ENCODE measurements around the gene HCAR1.
A peak's percentile ranks its signal among the peaks of the same experiment; 100 is the strongest.
"Not testable (repeated sequence)": the region's sequence is repeated elsewhere in the genome, so short reads cannot be mapped to it uniquely, and the experiment has no call there.

The HCAR1 gene, protein sequence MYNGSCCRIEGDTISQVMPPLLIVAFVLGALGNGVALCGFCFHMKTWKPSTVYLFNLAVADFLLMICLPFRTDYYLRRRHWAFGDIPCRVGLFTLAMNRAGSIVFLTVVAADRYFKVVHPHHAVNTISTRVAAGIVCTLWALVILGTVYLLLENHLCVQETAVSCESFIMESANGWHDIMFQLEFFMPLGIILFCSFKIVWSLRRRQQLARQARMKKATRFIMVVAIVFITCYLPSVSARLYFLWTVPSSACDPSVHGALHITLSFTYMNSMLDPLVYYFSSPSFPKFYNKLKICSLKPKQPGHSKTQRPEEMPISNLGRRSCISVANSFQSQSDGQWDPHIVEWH

DNA sequence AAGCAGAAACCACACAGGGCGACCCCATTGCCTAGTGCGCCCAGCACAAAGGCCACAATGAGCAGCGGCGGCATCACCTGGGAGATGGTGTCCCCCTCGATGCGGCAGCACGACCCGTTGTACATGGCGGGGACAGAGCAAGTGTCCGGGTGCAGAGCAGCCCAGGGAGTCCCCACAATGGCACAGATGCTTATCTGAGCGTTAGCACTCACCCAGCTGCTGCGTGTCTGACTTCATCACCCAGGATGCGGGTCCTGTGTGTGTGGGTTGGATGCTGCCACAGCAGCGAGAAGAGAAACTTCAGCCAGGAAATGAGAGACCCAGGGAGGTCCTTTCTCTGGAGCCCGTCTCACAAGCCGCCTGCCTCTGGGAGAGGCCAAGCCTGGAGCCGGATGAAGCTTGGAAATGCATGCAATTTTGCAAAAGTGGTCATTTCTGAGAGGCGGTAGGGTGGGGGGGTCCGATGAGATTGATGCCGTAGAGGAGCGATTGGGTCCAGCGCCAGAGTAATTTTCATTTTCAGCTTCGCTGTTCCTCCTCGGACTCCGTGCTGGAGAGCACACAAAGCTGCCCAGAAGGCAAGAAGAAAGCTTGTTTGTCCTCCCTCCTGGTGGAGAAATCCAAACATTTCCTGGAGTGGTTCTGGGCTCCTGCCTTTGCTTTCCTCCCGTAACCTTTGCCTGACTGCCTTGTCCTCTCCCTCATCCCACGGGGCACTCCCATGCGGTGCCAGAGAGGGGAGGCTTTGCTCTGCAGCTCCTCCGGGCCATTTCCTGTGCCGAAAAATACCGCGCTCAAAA is at the start of gene HCAR1:
Gene HCAR1 (minus strand): TSS at position 630 of the 800 bp plus-strand sequence. CDS start 505 bp downstream, at position 125.
- DNase-seq, result no peak

DNA sequence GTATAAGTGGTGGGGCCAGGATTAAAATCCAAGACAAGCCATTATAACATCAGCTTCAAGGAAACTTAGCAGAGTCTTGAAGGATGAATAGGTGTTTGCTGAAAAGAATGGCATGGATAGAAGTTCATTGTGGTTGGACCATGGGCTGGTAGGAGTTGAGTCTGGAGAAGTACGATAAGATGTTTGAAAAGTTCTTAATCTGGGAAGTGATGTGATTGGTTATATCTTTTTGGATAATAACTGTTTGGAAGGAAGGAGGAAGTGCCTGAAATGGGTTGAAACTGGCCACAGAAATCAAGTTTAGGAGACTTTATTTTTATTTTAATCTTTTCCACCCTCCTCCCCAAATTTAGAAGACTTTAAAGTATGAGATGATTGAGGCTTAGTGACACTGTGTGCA is 26.9 kb upstream of the HCAR1 start:
- DNase-seq, result no peak

DNA sequence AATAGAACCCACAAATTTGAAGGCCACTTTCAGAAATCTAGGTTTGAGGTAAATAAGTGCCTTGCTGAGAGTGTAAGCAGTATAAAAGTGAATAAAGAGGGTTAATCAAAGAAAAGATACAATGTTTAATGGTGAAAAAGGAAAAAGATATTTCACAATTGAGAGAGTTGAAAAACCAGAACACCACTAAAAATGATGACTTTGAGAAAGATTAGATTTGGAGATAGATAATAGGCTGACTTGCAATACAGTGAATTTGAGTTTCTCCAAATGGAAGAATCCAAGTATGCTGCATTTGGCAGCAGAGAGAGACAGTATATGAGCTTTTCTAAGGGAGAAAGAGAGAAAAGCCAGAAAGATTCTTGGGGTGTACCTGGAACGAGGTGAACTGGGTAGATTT is 24.1 kb upstream of the HCAR1 start:
- no peak for DNase-seq

DNA sequence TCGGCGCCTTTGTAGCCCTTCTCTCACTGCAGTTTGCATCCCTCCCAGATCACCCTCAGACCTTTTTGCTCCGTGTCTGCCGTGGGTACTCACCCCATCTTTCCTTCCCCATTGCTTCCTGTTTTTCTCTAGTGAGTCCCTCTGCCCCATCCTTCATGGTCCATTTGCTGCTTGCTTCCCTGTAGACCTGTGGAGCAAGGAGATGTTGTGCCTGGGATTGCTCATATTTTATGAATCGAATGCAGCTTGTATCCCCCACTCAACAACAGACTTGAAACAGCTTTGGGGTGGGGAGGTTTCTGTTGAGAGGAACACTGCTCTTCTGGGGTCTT is 22.6 kb upstream of the HCAR1 start:
- DNase-seq, result no peak

DNA sequence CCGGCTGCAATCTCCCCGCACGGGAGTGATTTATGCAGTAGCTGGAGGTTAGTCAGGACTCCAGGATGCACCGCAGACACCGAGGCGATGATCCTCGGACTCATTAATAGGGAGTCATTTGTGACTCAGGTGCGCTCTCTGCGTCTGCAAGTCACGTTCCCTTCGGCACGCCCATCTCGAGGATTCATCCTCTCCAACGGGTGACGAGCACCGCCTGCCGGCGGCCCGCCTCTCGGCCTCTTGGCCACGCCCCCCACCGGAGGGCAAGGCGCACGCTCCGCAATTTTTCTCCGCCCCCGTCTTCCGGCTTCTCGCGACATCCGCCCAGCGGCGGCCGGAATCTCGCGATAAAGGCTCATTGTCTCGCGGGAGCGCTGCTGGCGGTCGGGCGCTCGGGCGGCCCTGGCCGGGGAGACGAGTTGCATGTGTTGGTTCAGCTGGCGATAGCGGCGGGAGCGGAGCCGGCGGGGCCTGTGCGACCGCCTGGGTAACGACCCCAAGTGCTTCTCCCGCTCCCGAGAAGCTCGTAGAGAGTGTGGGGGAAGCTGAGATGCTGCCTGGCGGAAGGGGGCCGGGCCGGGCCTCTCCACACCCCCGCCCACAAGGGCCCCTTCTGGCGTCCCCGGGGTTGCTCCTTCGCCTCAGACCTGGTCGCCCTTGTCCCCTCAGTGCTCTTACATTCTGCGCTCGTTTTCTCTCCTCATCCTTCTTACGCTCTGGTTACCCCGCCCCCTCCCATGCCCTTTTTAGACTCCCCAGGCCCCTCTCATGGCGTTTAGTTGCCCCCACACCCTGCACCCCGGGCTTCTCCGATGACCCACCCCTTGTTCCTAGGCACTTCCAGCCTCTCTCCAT is 22.0 kb upstream of the HCAR1 start, which contains the start of gene DENR:
Gene DENR (plus strand): TSS at position 361 of the 855 bp plus-strand sequence. CDS start 878 bp downstream, outside the sequence.
- DNase-seq, result peak; percentile 90

DNA sequence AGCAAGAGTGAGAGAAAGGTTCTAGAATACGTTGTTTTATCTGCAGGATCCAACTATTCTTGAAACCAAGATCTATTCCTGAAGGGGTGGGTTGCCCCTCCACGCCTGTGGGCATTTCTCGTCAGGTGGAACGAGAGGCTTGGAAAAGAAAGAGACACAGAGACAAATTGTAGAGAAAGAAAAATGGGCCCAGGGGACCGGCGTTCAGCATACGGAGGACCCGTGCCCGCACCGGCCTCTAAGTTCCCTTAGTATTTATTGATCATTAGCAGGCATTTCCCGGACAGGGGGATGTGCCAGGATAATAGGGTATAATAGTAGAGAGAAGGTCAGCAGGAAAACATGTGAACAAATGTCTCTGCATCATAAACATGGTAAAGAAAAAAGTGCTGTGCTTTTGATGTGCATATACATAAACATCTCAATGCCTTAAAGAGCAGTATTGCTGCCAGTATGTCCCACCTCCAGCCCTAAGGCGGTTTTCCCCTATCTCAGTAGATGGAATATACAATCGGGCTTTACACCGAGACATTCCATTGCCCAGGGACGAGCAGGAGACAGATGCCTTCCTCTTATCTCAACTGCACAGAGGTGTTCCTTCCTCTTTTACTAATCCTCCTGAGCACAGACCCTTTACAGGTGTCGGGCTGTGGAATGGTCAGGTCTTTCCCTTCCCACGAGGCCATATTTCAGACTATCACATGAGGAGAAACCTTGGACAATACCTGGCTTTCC is 20.3 kb upstream of the HCAR1 start:
- DNase-seq, result not testable (repeated sequence)

DNA sequence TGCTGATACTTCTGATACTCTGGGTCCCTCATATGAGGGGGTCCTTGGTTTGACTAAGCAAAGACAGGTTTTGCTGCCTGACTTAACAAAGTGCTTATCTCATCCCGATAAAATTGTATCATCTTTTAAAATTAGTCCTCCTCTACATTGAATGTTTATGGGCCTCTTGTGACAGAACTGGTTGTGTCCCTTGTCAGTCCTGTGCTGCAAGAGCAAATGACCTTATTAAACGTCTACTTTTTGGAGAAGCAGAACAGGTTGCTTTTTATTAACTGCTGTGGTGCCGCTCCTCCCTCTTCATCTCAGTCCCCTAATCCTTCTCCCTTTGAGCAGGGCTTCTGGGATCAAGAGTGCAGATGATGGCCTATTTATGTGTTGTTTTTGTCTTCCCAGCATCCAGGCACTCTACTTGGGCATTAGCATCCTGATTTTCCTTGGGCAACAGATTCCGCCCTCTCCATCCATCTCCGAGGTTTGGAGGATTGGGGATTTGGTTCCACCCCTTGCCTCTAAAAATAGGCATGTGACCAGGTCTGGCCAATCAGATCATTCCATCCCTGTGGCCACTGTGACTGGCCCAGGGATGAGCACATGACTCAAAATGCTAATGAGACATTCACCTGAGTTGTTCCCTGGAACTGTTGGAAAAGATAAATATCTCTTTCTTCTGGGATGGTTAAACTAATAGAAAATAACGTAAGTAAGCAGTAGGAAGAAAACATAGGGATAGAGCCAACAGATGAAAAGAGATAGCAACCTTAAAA is 19.1 kb upstream of the HCAR1 start:
- DNase-seq, result no peak

DNA sequence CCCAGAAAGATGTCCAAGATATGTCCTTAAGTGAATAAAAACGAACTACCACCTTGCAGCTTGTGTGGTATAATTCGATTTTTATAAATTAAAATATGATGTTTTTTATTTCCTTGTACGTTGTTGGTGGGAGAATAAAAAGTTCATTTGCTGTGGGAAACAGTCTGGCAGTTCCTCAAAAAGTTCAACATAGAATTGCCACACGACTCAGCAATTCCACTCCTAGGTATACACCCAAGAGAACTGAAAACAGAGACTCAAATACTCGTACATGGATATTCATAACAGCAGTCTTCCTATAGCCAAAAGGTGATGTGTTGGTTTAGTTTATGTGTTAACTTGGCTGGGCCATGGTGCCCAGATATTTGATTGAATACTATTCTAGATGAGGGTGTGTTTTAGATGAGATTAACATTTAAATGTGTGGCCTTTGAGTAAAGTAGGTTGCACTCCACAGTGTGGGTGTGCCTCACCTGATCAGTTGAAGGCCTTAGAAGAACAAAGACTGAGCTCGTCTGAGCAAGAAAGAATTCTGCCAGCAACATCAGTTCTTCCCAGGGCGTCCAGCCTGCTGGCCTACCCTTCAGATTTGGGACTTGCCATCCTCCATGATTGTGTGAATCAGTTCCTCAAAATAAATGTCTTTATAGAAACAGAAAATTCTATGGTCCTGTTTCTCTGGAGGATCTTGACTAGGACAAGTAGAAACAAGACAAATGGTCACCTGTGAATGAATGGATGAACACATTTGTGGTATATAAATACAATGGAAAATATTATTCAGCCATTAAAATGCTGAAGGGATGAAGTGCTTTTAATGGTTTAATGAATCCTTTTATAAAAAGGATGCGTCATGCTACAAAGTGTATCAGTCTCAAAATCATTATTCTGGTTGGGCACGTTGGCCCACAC is 16.8 kb upstream of the HCAR1 start:
- DNase-seq, result no peak

DNA sequence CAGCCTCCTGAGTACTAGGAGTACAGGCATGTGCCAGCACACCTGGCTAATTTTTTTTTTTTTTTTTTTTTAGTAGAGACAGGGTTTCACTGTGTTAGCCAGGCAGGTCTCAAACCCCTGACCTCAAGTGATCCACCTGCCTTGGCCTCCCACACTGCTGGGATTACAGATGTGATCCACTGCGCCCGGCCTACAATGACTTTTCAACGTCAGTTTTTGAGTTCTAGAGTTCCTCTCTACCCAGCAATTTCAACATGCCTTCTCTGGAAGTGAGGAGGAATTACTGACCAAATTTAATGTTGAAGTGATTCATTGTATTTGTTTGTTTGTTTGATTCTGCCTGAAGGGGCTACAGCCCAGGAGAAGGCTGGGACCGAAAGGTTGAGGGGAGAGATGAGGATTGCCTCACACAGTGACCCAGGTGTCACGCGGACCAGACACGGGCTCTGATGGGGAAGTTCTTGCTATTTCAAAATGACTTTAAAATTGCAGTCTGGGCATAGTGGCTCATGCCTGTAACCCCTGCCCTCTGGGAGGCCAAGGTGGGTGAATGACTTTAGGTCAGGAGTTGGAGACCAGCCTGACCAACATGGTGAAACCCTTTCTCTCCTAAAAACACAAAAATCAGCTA is 13.4 kb upstream of the HCAR1 start:
- no peak for DNase-seq

DNA sequence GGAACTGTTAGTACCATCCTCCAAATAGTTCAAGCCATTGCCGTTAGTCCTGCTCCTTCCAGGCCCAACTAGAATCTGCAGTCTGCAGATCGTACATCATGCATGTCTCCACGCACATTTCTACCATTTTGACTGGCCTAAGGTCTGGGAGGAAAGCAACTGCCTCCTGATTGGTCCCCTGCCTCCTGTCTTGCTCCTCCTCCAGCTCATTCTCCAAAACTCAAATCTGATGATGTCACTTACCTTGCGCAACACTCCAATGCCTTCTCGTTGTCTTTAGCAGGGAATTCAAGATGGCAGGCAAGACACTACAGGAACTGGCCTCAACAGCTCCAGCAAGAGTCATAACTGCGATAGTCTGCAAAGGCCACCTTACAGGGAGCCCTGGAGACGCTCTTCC is 9.7 kb upstream of the HCAR1 start:
- no peak for DNase-seq

DNA sequence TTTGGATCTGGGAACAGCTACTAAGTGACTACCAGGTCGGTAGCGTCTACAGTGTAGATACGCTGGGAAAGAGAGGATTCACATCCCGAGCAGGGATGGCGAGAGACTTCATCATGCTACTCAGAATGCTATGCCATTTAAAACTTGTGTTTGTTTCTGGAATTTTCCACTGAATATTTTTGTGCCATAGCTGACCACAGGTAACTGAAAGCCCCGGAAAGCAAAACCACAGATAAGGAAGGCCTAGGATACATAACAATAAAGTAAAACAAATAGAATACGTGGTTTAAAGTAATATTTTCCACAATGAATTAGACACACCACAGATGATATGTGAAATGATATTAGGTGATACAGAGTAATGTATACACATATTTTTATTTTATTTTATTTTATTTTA is 7.9 kb upstream of the HCAR1 start:
- no peak for DNase-seq

DNA sequence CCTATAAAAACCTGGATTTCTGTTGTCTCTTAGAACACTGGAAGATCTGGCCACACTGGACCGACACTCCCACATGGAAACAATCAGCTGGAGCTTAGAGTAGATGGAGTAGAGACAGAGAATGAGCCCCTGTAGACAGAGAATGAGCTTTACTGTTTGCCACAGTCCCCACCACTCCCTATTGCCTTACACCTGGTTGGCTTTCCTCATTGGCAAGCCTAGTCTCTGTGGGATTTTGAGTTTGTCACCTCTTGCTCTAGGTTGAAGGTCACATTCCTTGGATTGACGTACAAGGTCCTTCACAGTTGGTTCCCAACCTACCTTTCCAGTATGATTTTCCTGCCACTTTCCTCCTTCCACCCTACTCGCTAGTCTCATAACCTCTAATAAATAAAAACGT is 2.0 kb upstream of the HCAR1 start:
- no peak for DNase-seq

DNA sequence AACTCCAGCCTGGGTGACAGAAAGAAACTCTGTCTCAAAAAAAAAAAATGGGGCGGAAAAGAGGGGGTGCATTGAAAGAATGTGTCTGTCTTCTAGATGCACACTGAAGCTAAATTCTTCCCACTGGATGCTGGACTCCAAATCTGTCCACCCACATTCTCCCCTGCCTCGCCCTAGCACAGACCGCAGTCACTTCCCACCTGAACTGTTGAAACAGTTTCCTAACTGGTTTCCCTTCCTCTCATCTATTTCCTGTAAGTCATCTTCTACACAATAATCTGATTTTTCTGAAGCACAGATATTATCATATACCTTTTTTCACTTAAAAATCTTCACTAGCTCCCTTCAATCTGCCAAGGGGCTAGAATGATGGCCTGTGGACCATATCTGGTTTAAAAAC is 1.5 kb upstream of the HCAR1 start:
- DNase-seq, result no peak

DNA sequence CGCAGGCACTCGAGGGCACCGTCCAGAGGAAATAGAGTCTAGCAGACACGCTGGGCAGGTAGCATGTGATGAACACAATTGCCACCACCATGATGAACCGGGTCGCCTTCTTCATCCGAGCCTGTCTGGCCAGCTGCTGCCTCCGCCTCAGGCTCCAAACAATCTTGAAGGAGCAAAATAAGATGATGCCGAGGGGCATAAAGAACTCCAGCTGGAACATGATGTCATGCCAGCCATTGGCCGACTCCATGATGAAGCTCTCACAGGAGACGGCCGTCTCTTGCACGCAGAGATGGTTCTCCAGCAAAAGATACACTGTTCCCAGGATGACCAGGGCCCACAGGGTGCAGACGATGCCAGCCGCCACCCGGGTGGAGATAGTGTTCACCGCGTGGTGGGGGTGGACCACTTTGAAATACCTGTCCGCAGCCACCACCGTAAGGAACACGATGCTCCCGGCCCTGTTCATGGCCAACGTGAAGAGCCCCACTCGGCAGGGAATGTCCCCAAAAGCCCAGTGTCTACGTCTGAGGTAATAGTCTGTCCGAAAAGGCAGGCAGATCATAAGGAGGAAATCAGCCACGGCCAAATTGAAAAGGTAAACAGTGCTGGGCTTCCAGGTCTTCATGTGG is 945 bp downstream of the HCAR1 start:
- DNase-seq, result no peak

DNA sequence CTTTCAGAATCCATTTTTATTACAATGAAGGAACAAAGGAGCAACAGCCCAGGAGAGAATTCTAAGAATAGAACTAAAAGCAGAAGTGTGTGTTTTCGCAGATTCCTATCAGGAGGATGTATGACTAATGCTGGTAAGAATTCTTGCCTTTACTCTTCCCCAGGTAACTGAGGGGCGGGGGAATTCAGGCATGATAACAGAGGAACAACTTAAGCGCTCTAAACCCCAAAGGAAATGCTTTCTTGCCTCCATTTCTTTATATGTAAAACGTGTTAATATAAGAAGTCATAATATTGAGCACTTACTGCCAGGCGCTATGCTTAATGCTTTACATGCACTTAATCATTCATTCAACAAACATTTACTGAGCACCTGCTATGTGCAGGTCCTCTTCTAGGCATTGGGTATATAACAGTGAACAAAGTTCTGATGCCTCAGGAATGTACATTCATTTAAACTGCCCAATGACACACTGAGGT is 4.5 kb downstream of the HCAR1 start:
- DNase-seq, result no peak

DNA sequence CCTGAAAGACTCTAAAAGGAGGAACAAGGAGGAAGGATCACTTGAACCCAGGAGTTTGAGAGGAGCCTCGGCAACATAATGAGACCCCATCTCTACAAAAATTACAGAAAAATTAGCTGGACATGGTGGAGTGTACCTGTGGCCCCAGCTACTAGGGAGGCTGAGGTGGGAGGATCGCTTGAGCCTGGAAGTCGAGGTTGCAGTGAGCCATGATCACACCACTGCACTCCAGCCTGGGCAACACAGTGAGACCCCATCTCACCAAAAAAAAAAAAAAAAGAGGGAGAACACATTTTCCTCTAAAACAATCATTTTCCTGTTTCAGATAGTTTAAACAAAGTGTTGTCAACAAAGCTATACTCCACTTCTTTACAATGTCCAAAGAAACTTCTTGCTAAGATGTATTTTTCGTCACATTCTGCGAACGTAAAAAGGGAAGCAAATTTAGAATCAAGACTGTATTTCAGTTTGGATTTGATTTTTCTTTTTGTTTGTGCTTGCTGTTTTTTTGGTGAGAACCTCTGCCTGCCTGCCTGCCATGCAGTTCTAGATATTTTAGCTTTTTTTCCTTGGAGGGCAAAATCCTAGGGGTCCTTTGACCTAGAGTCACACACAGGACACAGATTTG is 5.1 kb downstream of the HCAR1 start:
- no peak for DNase-seq

DNA sequence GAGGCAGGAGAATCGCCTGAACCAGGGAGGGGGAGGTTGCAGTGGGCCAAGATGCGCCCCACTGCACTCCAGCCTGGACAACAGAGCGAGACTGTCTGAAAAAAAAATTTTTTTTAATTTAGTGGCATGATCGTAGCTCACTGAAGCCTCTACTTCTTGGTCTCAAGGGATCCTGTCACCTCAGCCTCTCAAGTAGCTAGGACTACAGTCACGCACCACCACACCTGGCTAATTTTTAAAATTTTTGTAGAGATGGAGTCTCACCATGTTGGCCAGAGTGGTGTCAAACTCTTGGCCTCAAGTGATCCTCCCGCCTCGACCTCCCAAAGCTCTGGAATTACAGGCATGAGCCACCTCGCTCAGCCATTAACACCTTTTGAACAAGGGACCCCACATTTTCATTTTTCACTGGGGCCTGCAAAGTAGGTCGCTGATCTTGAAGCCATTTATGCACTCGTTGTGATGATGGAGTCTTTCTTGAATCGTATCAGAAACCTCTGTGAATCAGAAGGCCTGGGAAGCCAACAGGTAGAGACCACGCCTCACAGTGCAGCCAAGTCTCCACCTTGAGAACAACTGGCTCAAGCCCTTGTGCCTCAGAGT is 5.9 kb downstream of the HCAR1 start:
- DNase-seq, result no peak

DNA sequence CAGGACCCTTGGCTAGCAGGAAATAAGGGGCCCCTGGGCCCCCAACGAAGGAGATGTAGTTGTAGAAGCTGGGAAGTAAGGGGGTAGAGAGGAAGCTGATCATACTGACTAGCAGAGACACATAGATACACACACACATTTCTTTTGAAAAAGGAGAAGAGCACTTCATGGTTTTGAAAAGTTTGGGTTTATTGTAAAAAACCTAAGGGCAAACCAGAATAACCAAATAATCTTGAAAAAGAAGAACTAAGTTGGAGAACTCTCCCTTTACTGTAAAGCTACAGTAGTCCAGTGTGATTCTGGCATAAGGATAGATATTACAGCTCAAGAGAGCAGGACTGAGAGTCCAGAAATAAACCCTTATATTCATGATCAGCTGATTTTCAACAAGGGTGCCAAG is 8.3 kb downstream of the HCAR1 start:
- no peak for DNase-seq

DNA sequence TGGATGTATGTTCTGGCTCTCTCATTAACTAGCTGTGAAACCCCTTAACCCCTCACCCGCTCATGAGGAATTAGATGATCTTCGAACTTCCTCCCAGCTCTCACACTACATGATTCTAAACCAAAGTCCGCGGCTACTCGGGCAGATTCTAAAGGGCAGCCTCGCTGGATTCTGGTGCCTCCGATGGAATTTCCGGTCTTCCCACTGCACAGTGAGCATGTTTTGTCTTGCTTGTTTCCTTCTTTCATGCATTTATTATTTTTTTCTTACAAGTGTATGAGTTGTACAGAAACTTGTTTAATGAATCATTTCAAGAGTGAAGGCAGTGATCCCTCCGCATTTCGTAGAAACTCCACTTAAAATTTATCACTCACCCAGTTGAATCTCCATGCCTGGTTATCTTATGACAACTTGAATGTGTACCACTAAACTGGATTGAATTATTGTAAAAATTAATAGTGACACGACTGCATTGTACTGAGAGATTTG is 9.5 kb downstream of the HCAR1 start:
- no peak for DNase-seq

Data from NCI-H2029 treated with DMSO at 0.1 percent for 48 hours (cell line).